Measurements from ENCODE around the gene GPR141. TPM values are rescaled to one million over a fixed set of nuclear protein-coding genes. Genes with fewer than 3 reads are reported as not detected.

Gene GPR141
- polyA plus RNA-seq, 3 donors, result 25.4 to 26.6 (median 25.5) TPM

GRCh38 chr7:37705976-37706375, 22.4 kb downstream of the GPR141 start:
- H3K4me2 ChIP-seq (replicated peaks; ENCODE audit: extremely low read depth, low read length, poor library complexity, severe bottlenecking), result peak overlapping the region; percentile 28
- Mint-ChIP-seq H3K27me3 (ENCODE audit: low read depth in 3 of 3) (peaks cover 0 to 1% (median 0%) of the 10 kb centered on the region in 3 donors), H3K27ac (peak overlapping the region in 6 of 7 donors; percentile 23 to 77 (median 55)), H3K4me1 (peaks cover 70% of the 10 kb centered on the region), H3K4me3 (peak overlapping the region in 1 of 2 donors; percentile 5), H3K36me3 (peaks cover 26 to 37% of the 10 kb centered on the region in 2 donors), H3K9me3 (no peaks in the 10 kb centered on the region)
- H3K27ac ChIP-seq (ENCODE audit: low read depth in 1 of 2, low read length in 2 of 2), result peak overlapping the region in 1 of 2 donors; percentile 60
- H3K9ac ChIP-seq (ENCODE audit: insufficient read depth, low read length, poor library complexity, severe bottlenecking), result no peak overlapping the region
- H3K9me3 ChIP-seq (replicated peaks in 1 of 2; ENCODE audit: control insufficient read depth in 1 of 2, insufficient read depth in 1 of 2, low read length in 2 of 2), result no peaks in the 10 kb centered on the region
- no peaks in the 10 kb centered on the region for H3K27me3 ChIP-seq (ENCODE audit: control insufficient read depth in 2 of 2, insufficient read depth in 2 of 2, low read length in 2 of 2)
- WGBS (ENCODE audit: insufficient coverage), result 88% methylated on average over 1 of the region's 6 CpGs
- H2AFZ ChIP-seq (ENCODE audit: insufficient read depth, low read depth, low read length, poor library complexity, severe bottlenecking), result no peak overlapping the region
- no peak for TF ChIP-seq CTCF (IDR thresholded peaks at IDR 0.05)
- peak in 1 of 3 donors; percentile 34 for DNase-seq
- peaks cover 9% of the 10 kb centered on the region for H4K20me1 ChIP-seq (ENCODE audit: insufficient read depth, low read length)
- intact Hi-C loops (cut with micrococcal nuclease), result no loop called here
- peaks cover 0 to 40% of the 10 kb centered on the region in 2 donors for H3K36me3 ChIP-seq (replicated peaks in 1 of 2; ENCODE audit: control insufficient read depth in 1 of 2, insufficient read depth in 2 of 2, low read length in 2 of 2)
- H3K4me1 ChIP-seq (ENCODE audit: control insufficient read depth in 1 of 2, insufficient read depth in 2 of 2, low read length in 2 of 2), result peaks cover 52 to 67% of the 10 kb centered on the region in 2 donors
- H3K4me3 ChIP-seq (replicated peaks in 1 of 3; ENCODE audit: low read depth in 2 of 3, low read length in 3 of 3), result no peak overlapping the region
- H3K79me2 ChIP-seq (ENCODE audit: insufficient read depth, low read length), result peaks cover 99% of the 10 kb centered on the region

GRCh38 chr7:37706804-37707203, 23.2 kb downstream of the GPR141 start:
- no peak overlapping the region for H3K4me3 ChIP-seq (replicated peaks in 1 of 3; ENCODE audit: low read depth in 2 of 3, low read length in 3 of 3)
- peaks cover 18% of the 10 kb centered on the region for H4K20me1 ChIP-seq (ENCODE audit: insufficient read depth, low read length)
- H3K27ac Mint-ChIP-seq, result peak overlapping the region; percentile 6 to 93 (median 87)
- H3K4me1 ChIP-seq (ENCODE audit: control insufficient read depth in 1 of 2, insufficient read depth in 2 of 2, low read length in 2 of 2), result peaks cover 51 to 67% of the 10 kb centered on the region in 2 donors
- 100% methylated on average over 2 of the region's 5 CpGs for whole genome bisulfite sequencing (ENCODE audit: insufficient coverage)
- peak in 1 of 3 donors; percentile 37 for DNase-seq
- peaks cover 0 to 1% (median 0%) of the 10 kb centered on the region in 3 donors for H3K27me3 Mint-ChIP-seq (ENCODE audit: low read depth in 3 of 3)
- H3K27ac ChIP-seq (ENCODE audit: low read depth in 1 of 2, low read length in 2 of 2), result peak overlapping the region in 1 of 2 donors; percentile 60
- peak overlapping the region; percentile 60 to 61 for H3K4me3 Mint-ChIP-seq
- H3K36me3 ChIP-seq (replicated peaks in 1 of 2; ENCODE audit: control insufficient read depth in 1 of 2, insufficient read depth in 2 of 2, low read length in 2 of 2), result peaks cover 0 to 48% of the 10 kb centered on the region in 2 donors
- H3K9ac ChIP-seq (ENCODE audit: insufficient read depth, low read length, poor library complexity, severe bottlenecking), result no peak overlapping the region
- intact Hi-C loops (cut with micrococcal nuclease), result no loop called here
- H3K4me1 Mint-ChIP-seq, result peaks cover 71% of the 10 kb centered on the region
- H3K79me2 ChIP-seq (ENCODE audit: insufficient read depth, low read length), result peaks cover 99% of the 10 kb centered on the region
- no peaks in the 10 kb centered on the region for H3K9me3 Mint-ChIP-seq
- no peaks in the 10 kb centered on the region for H3K9me3 ChIP-seq (replicated peaks in 1 of 2; ENCODE audit: control insufficient read depth in 1 of 2, insufficient read depth in 1 of 2, low read length in 2 of 2)
- TF ChIP-seq CTCF (IDR thresholded peaks at IDR 0.05), result no peak
- no peaks in the 10 kb centered on the region for H3K27me3 ChIP-seq (ENCODE audit: control insufficient read depth in 2 of 2, insufficient read depth in 2 of 2, low read length in 2 of 2)
- H3K36me3 Mint-ChIP-seq, result peaks cover 26 to 43% of the 10 kb centered on the region in 2 donors
- peak overlapping the region; percentile 28 for H3K4me2 ChIP-seq (replicated peaks; ENCODE audit: extremely low read depth, low read length, poor library complexity, severe bottlenecking)
- no peak overlapping the region for H2AFZ ChIP-seq (ENCODE audit: insufficient read depth, low read depth, low read length, poor library complexity, severe bottlenecking)
